SIG-M5 treated with dmso at 0.1 percent for 504 hours (cell line): ENCODE measurements around the gene TAAR8.
A peak's percentile ranks its signal among the peaks of the same experiment; 100 is the strongest.
"Not testable (repeated sequence)": the region's sequence is repeated elsewhere in the genome, so short reads cannot be mapped to it uniquely, and the experiment has no call there.

ENCODE experiments used
- DNase-seq: peaks from one replicate; lab custom pipeline; 2025; ENCODE audit not compliant: unreplicated experiment; lab: John Stamatoyannopoulos, UW

TAAR8 gene

GRCh38 chr6:132552372-132552771, at the start of gene TAAR8:
TSS of gene TAAR8 (plus strand) at chr6:132552672. CDS start at chr6:132552693, 21 bp downstream.
- no peak for DNase-seq

- no peak for DNase-seq
Measured at GRCh38 chr6:132504757-132505156, 47.7 kb upstream of the TAAR8 start.

GRCh38 chr6:132505158-132505557, 47.3 kb upstream of the TAAR8 start:
- DNase-seq = no peak

GRCh38 chr6:132506461-132506860, 46.0 kb upstream of the TAAR8 start:
- DNase-seq = no peak

GRCh38 chr6:132506869-132507808, 45.3 kb upstream of the TAAR8 start:
- DNase-seq = no peak

GRCh38 chr6:132511210-132511830, 41.2 kb upstream of the TAAR8 start:
- no peak for DNase-seq

- DNase-seq = no peak
Measured at GRCh38 chr6:132511831-132512220, 40.6 kb upstream of the TAAR8 start.

GRCh38 chr6:132512342-132512637, 40.2 kb upstream of the TAAR8 start:
- peak; percentile 91 for DNase-seq

GRCh38 chr6:132512638-132513632, 39.5 kb upstream of the TAAR8 start, which contains the start of gene STX7:
TSS of gene STX7 (minus strand) at chr6:132513116. CDS start at chr6:132503530, 9,586 bp downstream.
- peak; percentile 79 for DNase-seq

GRCh38 chr6:132513831-132514545, 38.5 kb upstream of the TAAR8 start:
- peak; percentile 22 for DNase-seq

- no peak for DNase-seq
Measured at GRCh38 chr6:132515386-132515785, 37.1 kb upstream of the TAAR8 start.

- DNase-seq = no peak
Measured at GRCh38 chr6:132520953-132521352, 31.5 kb upstream of the TAAR8 start.

GRCh38 chr6:132524646-132525045, 27.8 kb upstream of the TAAR8 start:
- DNase-seq = no peak

- no peak for DNase-seq
Measured at GRCh38 chr6:132525866-132526265, 26.6 kb upstream of the TAAR8 start.

GRCh38 chr6:132526461-132526860, 26.0 kb upstream of the TAAR8 start:
- DNase-seq = no peak

GRCh38 chr6:132527791-132528190, 24.7 kb upstream of the TAAR8 start:
- DNase-seq = no peak

GRCh38 chr6:132530293-132530974, 22.0 kb upstream of the TAAR8 start:
- peak; percentile 59 for DNase-seq

- DNase-seq = not testable (repeated sequence)
Measured at GRCh38 chr6:132534546-132534945, 17.9 kb upstream of the TAAR8 start.

- DNase-seq = no peak
Measured at GRCh38 chr6:132537145-132537544, 15.3 kb upstream of the TAAR8 start.

- DNase-seq = no peak
Measured at GRCh38 chr6:132537977-132538376, 14.5 kb upstream of the TAAR8 start, which contains the start of gene TAAR9. TSS of gene TAAR9 (plus strand) at chr6:132538277. CDS start at chr6:132538290, 13 bp downstream.
